Thoracic aorta (tissue), 2 donors: ENCODE results near the gene SYK. TPM values are rescaled to one million over a fixed set of nuclear protein-coding genes. Genes with fewer than 3 reads are reported as not detected.

Source experiments
- ATAC-seq: fragments of 150-250 bp; one replicate; pipeline ENCODE4 v1.8.0; 2017; ENCODE audit warnings: low read depth; ENCODE audit not compliant: insufficient number of reproducible peaks, low FRiP score
- DNase-seq: peaks from one replicate; pipeline ENCODE4 v3.0.0-alpha.2; 2020; ENCODE audit warnings: low spot score
- H3K27ac ChIP-seq, 2 donors: fragments of 200-600 bp; sonication (generic); 1 replicate in 1 of 2; 2 replicates in 1 of 2; pipeline ENCODE4 v1.5.1; 2016; ENCODE audit warnings: mild to moderate bottlenecking in 2 of 2, moderate library complexity in 2 of 2
- H3K27me3 ChIP-seq: fragments of 200-600 bp; sonication (generic); replicated peaks from 2 replicates; pipeline ENCODE4 v1.6.0; 2016; ENCODE audit warnings: mild to moderate bottlenecking; ENCODE audit not compliant: insufficient read depth
- H3K36me3 ChIP-seq: fragments of 200-600 bp; sonication (generic); one replicate; pipeline ENCODE4 v1.5.1; 2016
- H3K4me1 ChIP-seq, 2 donors: fragments of 200-600 bp; sonication (generic); 1 replicate in 1 of 2; 2 replicates in 1 of 2; pipeline versions ENCODE4 v1.5.1 to v1.6.0; 2016; ENCODE audit warnings: low read depth in 2 of 2, mild to moderate bottlenecking in 1 of 2; ENCODE audit not compliant: control insufficient read depth in 1 of 2
- H3K4me3 ChIP-seq: fragments of 200-600 bp; sonication (generic); 2 replicates; pipeline ENCODE4 v1.5.1; 2016; ENCODE audit warnings: mild to moderate bottlenecking
- H3K9me3 ChIP-seq: fragments of 200-600 bp; sonication (generic); 2 replicates; pipeline ENCODE4 v1.5.1; 2016
- total RNA-seq, 2 donors: library from RNA; depleted of rRNA; stranded (reverse); fragments of >200 nt; gene quantifications; one replicate each; pipeline versions ENCODE4 v1.1.0 to v1.2.3, GENCODE V29; 2016
- TF ChIP-seq, protein P1 (sequence below): fragments of 200-600 bp; sonication (generic); IDR thresholded peaks from one replicate; pipeline ENCODE4 v1.5.1; 2019; ENCODE audit warnings: antibody characterized with exemption

SYK gene
- total RNA-seq, 2 donors from 2014 or later, result 18.1 to 23.3 TPM

DNA sequence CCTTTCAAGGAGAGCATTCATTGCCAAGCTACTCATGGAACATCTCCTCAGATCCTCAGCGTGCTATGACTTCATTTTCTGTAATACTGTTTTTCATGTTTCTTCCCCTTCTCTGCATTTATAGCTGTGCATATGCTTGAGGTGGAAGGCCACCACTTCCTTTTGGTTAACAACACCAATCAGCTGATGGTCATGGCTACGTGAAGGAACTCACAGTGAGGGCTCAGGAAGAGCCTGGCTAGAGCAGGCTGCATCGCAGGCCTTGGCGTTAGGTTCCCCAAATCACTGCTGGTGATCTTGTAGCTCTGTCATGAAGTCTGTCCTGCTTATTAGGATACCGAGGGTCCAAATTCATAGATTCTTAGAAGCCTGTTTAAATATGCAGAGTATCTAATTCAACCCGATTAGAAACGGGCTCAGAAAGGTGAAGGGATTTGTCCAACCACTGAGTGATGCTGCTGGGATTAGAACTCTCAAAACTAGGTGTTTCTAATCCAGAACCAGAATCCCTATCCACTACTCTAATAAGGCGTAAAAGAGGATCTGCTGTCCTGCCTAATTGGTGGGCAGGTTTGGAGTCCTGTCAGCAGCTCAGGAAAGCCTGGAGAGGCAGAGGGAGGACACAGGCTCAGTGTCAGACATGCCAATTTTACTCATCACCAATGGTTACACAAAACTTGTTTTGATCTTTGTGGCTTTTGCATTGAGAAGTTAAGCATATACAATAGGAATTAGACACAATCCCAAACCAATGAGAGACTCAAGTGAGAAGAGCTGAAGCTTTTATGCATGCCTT lies 7.5 kb downstream of the SYK start:
- DNase-seq (no peak), ATAC-seq (no peak)
- no peaks in the 10 kb centered on the region for H3K4me1 ChIP-seq
- H3K36me3 ChIP-seq, result no peaks in the 10 kb centered on the region
- TF ChIP-seq, protein P1, sequence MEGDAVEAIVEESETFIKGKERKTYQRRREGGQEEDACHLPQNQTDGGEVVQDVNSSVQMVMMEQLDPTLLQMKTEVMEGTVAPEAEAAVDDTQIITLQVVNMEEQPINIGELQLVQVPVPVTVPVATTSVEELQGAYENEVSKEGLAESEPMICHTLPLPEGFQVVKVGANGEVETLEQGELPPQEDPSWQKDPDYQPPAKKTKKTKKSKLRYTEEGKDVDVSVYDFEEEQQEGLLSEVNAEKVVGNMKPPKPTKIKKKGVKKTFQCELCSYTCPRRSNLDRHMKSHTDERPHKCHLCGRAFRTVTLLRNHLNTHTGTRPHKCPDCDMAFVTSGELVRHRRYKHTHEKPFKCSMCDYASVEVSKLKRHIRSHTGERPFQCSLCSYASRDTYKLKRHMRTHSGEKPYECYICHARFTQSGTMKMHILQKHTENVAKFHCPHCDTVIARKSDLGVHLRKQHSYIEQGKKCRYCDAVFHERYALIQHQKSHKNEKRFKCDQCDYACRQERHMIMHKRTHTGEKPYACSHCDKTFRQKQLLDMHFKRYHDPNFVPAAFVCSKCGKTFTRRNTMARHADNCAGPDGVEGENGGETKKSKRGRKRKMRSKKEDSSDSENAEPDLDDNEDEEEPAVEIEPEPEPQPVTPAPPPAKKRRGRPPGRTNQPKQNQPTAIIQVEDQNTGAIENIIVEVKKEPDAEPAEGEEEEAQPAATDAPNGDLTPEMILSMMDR, result no peak
- no peak overlapping the region for H3K27ac ChIP-seq
- no peaks in the 10 kb centered on the region for H3K27me3 ChIP-seq
- no peak overlapping the region for H3K4me3 ChIP-seq
- no peaks in the 10 kb centered on the region for H3K9me3 ChIP-seq

DNA sequence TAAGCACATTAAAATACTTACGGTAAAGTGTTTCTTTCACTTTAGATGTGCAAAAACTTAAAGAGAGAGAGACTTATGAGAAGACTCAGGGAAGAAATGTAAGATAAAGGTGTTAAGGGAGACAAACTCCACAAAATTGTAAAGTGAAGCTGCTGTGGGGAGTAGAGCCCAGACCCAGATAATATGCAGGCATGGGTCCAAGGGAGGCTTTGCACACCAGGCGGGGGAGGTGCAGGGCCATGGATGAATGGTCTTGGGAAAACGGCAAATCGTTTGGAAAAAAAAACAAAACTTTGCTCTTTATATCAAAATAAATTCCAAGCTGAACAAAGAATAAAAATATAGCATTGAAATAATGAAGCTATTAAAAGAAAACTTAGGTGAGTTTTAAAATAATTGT lies 9.1 kb downstream of the SYK start:
- ATAC-seq, result no peak

DNA sequence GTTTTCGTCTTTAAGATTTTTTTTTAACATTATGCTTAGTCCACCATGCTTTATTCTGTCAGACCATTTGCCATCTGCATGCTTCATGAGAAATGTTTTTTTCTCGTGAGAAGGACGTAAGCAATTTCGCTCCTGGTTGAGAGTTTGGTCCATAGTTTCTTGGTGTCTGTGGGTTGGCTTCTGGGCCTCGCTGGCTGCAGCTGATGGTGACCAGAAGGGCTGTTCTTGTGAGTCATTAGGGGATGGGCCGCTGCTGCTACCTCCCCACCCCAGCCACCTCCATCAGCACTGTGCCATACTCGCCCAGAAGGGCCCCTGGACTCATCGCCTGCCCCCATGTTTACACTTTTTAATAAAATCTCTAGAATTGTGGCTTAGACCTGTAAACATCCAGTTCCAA lies 11.4 kb downstream of the SYK start:
- Histone ChIP-seq H3K27me3 (no peaks in the 10 kb centered on the region), H3K27ac (no peak overlapping the region), H3K4me1 (no peaks in the 10 kb centered on the region), H3K4me3 (no peak overlapping the region), H3K9me3 (no peaks in the 10 kb centered on the region), H3K36me3 (no peaks in the 10 kb centered on the region)
- DNase-seq (no peak), ATAC-seq (no peak)
- TF ChIP-seq, protein P1, result no peak

More for the DNA sequence above, 9.1 kb downstream of the SYK start:
- Histone ChIP-seq H3K27ac (no peak overlapping the region), H3K9me3 (no peaks in the 10 kb centered on the region), H3K4me1 (no peaks in the 10 kb centered on the region), H3K27me3 (no peaks in the 10 kb centered on the region), H3K36me3 (no peaks in the 10 kb centered on the region), H3K4me3 (no peak overlapping the region)
- DNase-seq, result no peak
- TF ChIP-seq, protein P1, result no peak

DNA sequence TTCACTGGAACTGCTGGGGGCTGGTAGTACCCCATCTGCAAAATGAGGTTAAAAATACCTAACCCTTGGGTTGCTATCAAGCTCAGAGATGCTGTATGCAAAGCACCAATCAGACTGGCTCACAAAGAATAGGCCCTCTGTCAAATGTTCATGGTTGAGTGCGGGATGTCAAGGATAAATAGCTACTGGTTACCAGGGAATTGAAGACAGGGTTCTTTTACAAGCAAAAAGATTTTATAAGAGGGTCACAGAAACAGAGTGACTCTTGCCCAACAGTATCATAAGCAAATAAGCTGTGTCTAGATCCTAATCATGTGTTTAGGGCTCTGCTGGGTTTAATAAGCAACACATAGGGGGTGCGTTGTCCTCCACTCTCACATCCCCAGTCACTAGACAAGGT lies 11.9 kb downstream of the SYK start:
- ATAC-seq, result no peak
- no peaks in the 10 kb centered on the region for H3K9me3 ChIP-seq
- DNase-seq, result no peak
- H3K4me1 ChIP-seq, result no peaks in the 10 kb centered on the region
- H3K27me3 ChIP-seq, result no peaks in the 10 kb centered on the region
- H3K27ac ChIP-seq, result no peak overlapping the region
- TF ChIP-seq, protein P1, result no peak
- no peak overlapping the region for H3K4me3 ChIP-seq
- no peaks in the 10 kb centered on the region for H3K36me3 ChIP-seq

DNA sequence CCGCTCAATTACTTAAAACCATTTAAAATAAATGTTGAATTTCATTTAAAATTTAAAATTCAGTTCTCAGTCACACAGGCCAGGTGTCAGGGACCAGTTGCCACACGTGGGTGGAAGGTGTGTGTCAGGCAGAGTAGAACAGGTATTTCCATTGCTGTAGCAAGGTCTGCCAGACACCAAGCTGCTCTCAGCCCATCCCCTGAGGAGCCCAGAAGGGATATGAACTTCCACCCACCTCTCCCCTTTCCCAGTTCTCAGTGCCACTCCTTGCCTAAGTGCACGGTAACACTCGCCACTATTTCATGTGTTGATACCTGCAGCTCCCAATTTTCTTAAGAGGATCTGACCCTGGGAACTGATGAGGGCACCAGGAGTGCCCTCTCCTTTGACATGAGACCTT lies 12.7 kb downstream of the SYK start:
- no peak for DNase-seq
- H3K9me3 ChIP-seq, result no peaks in the 10 kb centered on the region
- H3K27me3 ChIP-seq, result no peaks in the 10 kb centered on the region
- ATAC-seq, result no peak
- H3K36me3 ChIP-seq, result no peaks in the 10 kb centered on the region
- no peak overlapping the region for H3K4me3 ChIP-seq
- no peaks in the 10 kb centered on the region for H3K4me1 ChIP-seq
- TF ChIP-seq, protein P1, result no peak
- H3K27ac ChIP-seq, result no peak overlapping the region
